Measurements from ENCODE around the gene MAVS.

Gene MAVS

DNA sequence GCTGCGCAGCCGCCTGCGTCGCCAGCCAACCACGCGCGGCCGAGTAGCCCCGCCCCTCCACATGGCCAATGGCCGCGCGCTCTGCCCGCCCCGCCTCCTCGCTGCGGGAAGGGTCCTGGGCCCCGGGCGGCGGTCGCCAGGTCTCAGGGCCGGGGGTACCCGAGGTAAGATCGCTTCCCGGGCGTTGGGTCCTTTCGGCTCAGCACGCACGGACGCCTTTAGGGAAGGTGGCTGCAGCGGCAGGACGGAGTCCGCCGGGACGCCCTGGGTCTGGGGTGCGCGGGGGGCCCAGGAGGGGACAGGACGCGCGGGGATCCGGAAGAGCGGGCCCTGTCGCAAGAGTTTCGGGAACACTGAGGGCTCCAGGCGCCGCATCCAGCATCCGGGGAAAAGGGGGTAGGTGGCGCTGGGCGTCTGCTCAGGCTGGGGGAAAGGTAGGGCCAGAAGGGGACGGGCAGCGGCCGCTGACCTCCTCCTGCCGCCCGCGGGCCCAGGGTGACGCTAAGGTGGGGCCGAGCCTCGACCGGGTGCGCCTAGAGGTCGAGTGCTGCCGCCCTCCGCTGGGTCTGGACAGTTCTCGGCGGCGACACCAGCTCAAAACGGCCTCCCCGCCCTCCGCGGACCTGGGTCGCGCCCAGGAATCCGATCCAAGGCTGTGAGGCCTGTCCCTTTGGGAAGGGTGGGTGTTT, at the start of gene MAVS:
Gene MAVS, plus strand, starts transcription at position 95 of the 689 bp plus-strand sequence. CDS start 7,791 bp downstream, outside the sequence.
- DNase-seq: peak; percentile 92

DNA sequence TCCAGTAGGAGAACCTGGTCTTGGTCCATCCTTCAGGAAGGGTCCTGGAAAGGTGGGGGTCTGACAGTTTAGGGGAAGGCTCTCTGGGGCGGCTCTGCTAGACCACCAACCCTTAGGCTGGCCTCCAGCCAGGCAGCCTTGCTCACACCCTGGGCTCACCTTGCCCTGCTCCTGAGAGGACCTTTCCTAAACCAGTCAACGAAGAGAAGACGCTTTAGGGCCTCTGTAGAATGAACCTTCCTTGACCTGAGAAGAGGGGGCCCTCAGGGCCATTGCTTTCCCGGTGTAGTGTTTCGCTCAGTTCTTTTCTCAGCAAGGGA, 49.4 kb upstream of the MAVS start:
- DNase-seq: peak; percentile 53

GRCh38 chr20:3797592-3798372, 48.9 kb upstream of the MAVS start:
- DNase-seq: peak; percentile 79

DNA sequence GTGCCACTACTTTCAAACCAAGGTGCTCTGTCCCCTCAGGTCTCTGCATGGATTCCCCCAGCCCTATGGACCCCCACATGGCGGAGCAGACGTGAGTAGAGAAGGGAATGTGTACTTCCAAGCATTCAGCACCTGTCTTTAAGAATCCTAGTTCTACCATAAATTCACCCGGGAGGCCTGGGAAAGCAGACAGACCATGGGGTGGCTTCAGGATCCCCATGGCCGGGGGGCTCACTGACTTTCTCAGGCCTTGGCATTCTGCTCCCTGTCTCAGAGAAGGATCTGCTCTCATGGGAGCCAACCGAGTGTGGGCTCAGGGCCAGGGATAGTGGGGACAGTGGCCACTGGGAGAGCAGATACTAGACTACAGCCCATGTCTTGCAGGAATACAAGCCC, 48.3 kb upstream of the MAVS start:
- no peak for DNase-seq

GRCh38 chr20:3798908-3799248, 47.8 kb upstream of the MAVS start:
- no peak for DNase-seq

DNA sequence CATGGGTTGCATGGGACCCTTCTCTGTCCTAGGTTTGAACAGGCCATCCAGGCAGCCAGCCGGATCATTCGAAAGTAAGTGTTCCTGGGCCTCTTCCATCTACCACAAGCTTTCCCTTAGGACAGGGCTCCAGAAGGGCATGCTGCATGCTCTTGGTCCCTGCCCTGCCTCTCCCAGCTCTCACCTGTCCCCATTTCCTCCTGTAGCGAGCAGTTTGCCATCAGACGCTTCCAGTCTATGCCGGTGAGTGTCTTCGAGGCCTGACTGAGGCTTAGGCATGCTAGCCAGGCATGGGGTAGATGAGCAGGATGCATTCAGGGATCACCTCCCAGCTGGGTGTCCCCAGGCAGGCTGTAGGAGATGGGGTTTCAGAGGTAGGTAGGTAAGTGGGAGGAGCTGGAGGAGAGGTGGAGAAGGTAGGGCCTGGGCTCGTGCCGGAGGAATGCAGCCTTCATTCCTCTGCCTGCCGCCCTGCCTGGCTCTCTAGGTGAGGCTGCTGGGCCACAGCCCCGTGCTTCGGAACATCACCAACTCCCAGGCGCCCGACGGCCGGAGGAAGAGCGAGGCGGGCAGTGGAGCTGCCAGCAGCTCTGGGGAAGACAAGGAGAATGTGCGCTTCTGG, 46.3 kb upstream of the MAVS start:
- no peak for DNase-seq

- no peak for DNase-seq
Observed at GRCh38 chr20:3800878-3801260, 45.8 kb upstream of the MAVS start.

- no peak for DNase-seq
Observed at GRCh38 chr20:3801299-3801698, 45.3 kb upstream of the MAVS start.

GRCh38 chr20:3801846-3802245, 44.8 kb upstream of the MAVS start:
- DNase-seq: no peak

GRCh38 chr20:3802524-3803239, 44.0 kb upstream of the MAVS start:
- no peak for DNase-seq

DNA sequence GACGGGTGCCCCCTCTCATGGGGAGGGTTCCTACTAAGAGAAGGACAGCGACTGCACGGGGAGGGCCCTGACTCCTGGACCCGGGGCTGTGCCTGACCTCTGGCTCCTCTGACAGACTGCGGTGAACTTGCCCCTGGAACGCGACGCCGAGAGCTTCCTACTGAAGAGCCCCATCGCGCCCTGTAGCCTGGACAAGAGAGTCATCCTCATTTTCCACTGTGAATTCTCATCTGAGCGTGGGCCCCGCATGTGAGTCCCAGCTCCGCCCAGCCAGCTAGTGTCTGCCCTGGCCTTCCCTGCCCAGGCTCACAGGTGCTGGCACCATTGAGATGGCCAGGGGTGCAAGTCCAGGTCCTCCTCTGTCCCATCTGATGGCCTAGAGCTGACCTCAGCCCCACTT, 43.3 kb upstream of the MAVS start:
- no peak for DNase-seq

- no peak for DNase-seq
Observed at GRCh38 chr20:3803854-3804253, 42.8 kb upstream of the MAVS start.

GRCh38 chr20:3804254-3804751, 42.3 kb upstream of the MAVS start:
- DNase-seq: no peak

- no peak for DNase-seq
Observed at GRCh38 chr20:3804781-3805180, 41.9 kb upstream of the MAVS start.

DNA sequence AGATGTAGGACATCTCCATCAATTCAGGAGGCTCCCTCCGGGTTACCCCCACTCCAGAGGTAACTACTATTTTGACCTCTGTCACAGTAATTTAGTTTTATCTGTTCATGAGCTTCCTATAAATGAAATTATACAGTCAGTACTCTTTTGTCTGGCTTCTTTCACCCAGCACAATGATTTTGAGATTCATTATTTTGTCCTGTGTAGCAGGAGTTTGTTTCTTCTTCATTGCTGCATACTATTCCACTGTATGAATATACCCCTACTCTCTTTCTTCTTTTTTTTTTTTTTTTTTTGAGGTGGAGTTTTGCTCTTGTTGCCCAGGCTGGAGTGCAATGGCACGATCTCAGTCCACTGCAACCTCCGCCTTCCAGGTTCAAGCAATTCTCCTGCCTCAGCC, 38.1 kb upstream of the MAVS start:
- no peak for DNase-seq

- DNase-seq: peak; percentile 94
Observed at GRCh38 chr20:3811467-3812258, 35.0 kb upstream of the MAVS start.

- DNase-seq: no peak
Observed at GRCh38 chr20:3812259-3812681, 34.4 kb upstream of the MAVS start.

- DNase-seq: no peak
Observed at GRCh38 chr20:3812975-3813847, 33.4 kb upstream of the MAVS start.

- no peak for DNase-seq
Observed at GRCh38 chr20:3813848-3814581, 32.6 kb upstream of the MAVS start.

DNA sequence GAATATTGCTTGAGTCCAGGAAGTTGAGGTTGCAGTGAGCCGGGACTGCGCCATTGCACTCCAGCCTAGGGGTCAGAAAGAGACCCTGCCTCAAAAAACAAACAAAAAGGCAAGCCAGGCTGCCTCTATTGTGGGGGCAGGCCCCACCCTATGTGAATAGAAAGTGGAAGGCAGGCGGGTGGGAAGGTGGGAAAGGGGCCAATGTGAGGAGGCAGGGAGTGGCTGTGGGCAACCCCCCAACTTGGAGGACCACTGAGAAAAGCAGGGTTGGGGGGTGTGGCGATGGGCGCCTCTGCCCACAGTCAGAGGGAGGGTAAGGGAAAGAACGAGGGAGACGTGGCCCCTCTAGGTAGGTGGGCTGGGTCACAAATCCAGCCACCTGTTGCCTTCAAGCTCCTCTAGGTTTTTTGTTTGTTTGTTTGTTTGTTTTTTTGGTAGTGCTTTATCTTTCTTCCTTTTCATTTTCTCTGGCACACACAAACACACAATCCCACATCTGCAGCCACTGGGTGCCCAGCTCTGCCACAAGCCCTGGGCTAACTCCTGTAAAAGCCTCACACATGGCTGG, 31.6 kb upstream of the MAVS start:
- DNase-seq: no peak

All from RPMI8226 (cell line).